ENCODE results near the gene STX8.

STX8 gene

DNA sequence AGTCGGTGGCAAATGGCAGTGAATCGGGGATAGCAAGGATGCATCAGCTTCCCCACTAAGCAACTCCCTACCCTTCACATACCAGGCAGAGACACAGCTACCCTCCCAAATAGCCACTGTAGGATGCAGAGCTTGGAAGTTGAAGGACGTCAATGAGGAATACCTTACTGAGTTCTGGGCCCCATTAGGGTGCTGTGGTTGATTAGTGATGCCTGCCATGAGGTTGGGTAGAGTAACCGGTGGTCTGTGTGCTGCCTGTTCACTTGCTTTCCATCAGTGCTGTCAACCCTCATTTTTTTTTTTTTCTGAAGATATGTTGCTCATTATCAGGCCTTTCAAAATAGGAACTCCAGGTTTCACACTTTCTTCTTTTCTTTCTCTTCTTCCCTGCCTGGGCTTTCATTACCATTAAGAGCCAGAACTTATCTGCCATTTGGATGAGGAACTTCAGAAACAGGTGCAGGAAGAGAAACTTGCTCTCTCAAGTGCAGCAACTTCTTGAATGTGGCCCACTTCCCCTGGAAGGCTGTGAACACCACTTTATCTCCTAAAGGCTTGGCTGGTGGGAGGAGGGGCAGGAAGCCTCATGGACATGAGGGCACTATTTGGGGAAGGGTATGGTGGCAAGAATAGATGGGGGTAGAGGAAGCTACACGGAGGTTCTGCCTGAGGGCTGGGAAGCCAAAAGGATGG, 370.8 kb downstream of the STX8 start:
- no peak overlapping the region for H3K27ac ChIP-seq
- no peak overlapping the region for H3K4me3 ChIP-seq (ENCODE audit: low read depth, low read length)
- DNase-seq: no peak
- H3K27me3 ChIP-seq (ENCODE audit: insufficient read depth, low read depth, severe bottlenecking): no peaks in the 10 kb centered on the region
- no peaks in the 10 kb centered on the region for H3K36me3 ChIP-seq
- H3K9me3 ChIP-seq (ENCODE audit: severe bottlenecking): no peaks in the 10 kb centered on the region
- TF ChIP-seq, protein P1, sequence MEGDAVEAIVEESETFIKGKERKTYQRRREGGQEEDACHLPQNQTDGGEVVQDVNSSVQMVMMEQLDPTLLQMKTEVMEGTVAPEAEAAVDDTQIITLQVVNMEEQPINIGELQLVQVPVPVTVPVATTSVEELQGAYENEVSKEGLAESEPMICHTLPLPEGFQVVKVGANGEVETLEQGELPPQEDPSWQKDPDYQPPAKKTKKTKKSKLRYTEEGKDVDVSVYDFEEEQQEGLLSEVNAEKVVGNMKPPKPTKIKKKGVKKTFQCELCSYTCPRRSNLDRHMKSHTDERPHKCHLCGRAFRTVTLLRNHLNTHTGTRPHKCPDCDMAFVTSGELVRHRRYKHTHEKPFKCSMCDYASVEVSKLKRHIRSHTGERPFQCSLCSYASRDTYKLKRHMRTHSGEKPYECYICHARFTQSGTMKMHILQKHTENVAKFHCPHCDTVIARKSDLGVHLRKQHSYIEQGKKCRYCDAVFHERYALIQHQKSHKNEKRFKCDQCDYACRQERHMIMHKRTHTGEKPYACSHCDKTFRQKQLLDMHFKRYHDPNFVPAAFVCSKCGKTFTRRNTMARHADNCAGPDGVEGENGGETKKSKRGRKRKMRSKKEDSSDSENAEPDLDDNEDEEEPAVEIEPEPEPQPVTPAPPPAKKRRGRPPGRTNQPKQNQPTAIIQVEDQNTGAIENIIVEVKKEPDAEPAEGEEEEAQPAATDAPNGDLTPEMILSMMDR (IDR thresholded peaks at IDR 0.05; ENCODE audit: low read depth, low read length): no peak

DNA sequence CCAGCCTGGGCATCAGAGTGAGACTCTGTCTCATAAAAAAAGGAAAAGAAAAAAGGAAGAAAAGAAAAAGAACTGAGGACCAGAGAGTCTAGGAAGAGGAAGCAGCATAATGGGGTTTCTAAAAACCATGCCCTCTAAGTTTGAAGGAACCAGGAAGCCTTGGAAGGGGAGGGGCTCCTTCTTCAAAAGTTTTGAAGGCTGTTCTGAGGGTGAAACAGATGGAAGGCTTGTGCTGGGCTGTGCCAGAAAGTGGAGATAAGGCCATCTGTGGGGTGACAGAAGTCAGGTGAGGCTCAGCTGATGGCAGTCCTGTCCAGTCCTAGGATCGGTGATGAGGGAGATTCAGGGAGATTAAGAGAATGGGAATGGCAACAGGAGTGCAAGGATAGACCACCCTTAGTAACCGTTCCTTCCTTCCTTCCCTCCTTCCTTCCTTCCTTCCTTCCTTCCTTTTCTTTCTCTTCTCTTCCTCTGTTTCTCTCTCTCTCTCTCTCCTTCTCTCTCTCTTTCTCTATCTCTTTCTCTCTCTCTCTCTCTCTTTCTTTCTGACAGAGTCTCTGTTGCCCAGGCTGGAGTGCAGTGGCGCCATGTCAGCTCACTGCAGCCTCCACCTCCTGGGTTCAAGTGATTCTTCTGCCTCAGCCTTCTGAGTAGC, 371.7 kb downstream of the STX8 start:
- peak; percentile 56 for DNase-seq
- TF ChIP-seq, protein P1 (IDR thresholded peaks at IDR 0.05; ENCODE audit: low read depth, low read length): no peak
- H3K27ac ChIP-seq: peak overlapping the region; percentile 8; the same call in 1 of the 2 replicates
- H3K36me3 ChIP-seq: no peaks in the 10 kb centered on the region
- H3K27me3 ChIP-seq (ENCODE audit: insufficient read depth, low read depth, severe bottlenecking): no peaks in the 10 kb centered on the region
- H3K4me3 ChIP-seq (ENCODE audit: low read depth, low read length): no peak overlapping the region
- no peaks in the 10 kb centered on the region for H3K9me3 ChIP-seq (ENCODE audit: severe bottlenecking)

GRCh38 chr17:9202532-9202931, 373.1 kb downstream of the STX8 start:
- TF ChIP-seq, protein P1 (IDR thresholded peaks at IDR 0.05; ENCODE audit: low read depth, low read length): no peak
- no peaks in the 10 kb centered on the region for H3K9me3 ChIP-seq (ENCODE audit: severe bottlenecking)
- no peak overlapping the region for H3K4me3 ChIP-seq (ENCODE audit: low read depth, low read length)
- no peaks in the 10 kb centered on the region for H3K27me3 ChIP-seq (ENCODE audit: insufficient read depth, low read depth, severe bottlenecking)
- no peak overlapping the region for H3K27ac ChIP-seq
- no peaks in the 10 kb centered on the region for H3K36me3 ChIP-seq
- DNase-seq: no peak

GRCh38 chr17:9200699-9201359, 374.8 kb downstream of the STX8 start:
- Histone ChIP-seq H3K27ac (peak overlapping the region; percentile 53; the same call in 1 of the 2 replicates), H3K27me3 (ENCODE audit: insufficient read depth, low read depth, severe bottlenecking) (no peaks in the 10 kb centered on the region), H3K4me3 (ENCODE audit: low read depth, low read length) (0 out of 2 replicates have a peak overlapping the region, but pooled peaks have one; percentile 0), H3K36me3 (no peaks in the 10 kb centered on the region; the same call in 1 of the 2 replicates), H3K9me3 (ENCODE audit: severe bottlenecking) (no peaks in the 10 kb centered on the region)
- no peak for DNase-seq
- TF ChIP-seq, protein P1 (IDR thresholded peaks at IDR 0.05; ENCODE audit: low read depth, low read length): no peak

All from WERI-Rb-1 (cell line).